Measurements from ENCODE around the gene ATAD3C. TPM values are rescaled to one million over a fixed set of nuclear protein-coding genes. Genes with fewer than 3 reads are reported as not detected.

Gene ATAD3C
- total RNA-seq, 2 donors from 2014 or later = 0.55 TPM

GRCh38 chr1:1425753-1426495 lies 23.6 kb upstream of the ATAD3C start:
- no peak overlapping the region for H3K27ac ChIP-seq (ENCODE audit: low read depth, low read length)

GRCh38 chr1:1426496-1427105 lies 22.9 kb upstream of the ATAD3C start:
- H3K4me1 Mint-ChIP-seq = peaks cover 18% of the 10 kb centered on the region
- peaks cover 3% of the 10 kb centered on the region for H3K27me3 Mint-ChIP-seq (ENCODE audit: insufficient read depth)
- H3K4me3 ChIP-seq (ENCODE audit: low read length) = no peak overlapping the region
- no peaks in the 10 kb centered on the region for H3K36me3 Mint-ChIP-seq (ENCODE audit: low read depth)
- no peaks in the 10 kb centered on the region for H3K36me3 ChIP-seq (ENCODE audit: control insufficient read depth, insufficient read depth, low read length)
- H3K9me3 ChIP-seq (ENCODE audit: control insufficient read depth, low read length) = no peaks in the 10 kb centered on the region
- TF ChIP-seq CTCF (conservative IDR thresholded peaks at IDR 0.05) = no peak
- DNase-seq = peak; percentile 59
- WGBS, 2 experiments (ENCODE audit: insufficient coverage in 1 of 2, insufficient read length in 1 of 2) = 56 to 81% methylated on average over 5 to 17 of the region's 19 CpGs
- peaks cover 3% of the 10 kb centered on the region for H3K9me3 Mint-ChIP-seq
- H3K27ac ChIP-seq (ENCODE audit: low read depth, low read length) = no peak overlapping the region
- H3K27me3 ChIP-seq (ENCODE audit: control insufficient read depth, insufficient read depth, low read length, poor library complexity, severe bottlenecking) = no peaks in the 10 kb centered on the region
- no peak overlapping the region for H3K4me3 Mint-ChIP-seq
- no peak overlapping the region for H3K27ac Mint-ChIP-seq
- no peak overlapping the region for H3K9ac ChIP-seq (ENCODE audit: extremely low read depth, low read length, poor library complexity, severe bottlenecking)
- H3K4me1 ChIP-seq (ENCODE audit: control insufficient read depth, insufficient read depth, low read length) = peaks cover 9% of the 10 kb centered on the region

More at GRCh38 chr1:1425753-1426495, 23.6 kb upstream of the ATAD3C start:
- no peaks in the 10 kb centered on the region for H3K36me3 Mint-ChIP-seq (ENCODE audit: low read depth)
- H3K9me3 Mint-ChIP-seq = peaks cover 3% of the 10 kb centered on the region
- H3K4me1 ChIP-seq (ENCODE audit: control insufficient read depth, insufficient read depth, low read length) = peaks cover 15% of the 10 kb centered on the region
- peaks cover 5% of the 10 kb centered on the region for H3K27me3 Mint-ChIP-seq (ENCODE audit: insufficient read depth)
- H3K4me3 Mint-ChIP-seq = no peak overlapping the region
- no peak overlapping the region for H3K27ac Mint-ChIP-seq
- 65 to 75% methylated on average over 15 to 33 of the region's 33 CpGs for WGBS, 2 experiments (ENCODE audit: insufficient coverage in 1 of 2, insufficient read length in 1 of 2)
- H3K27me3 ChIP-seq (ENCODE audit: control insufficient read depth, insufficient read depth, low read length, poor library complexity, severe bottlenecking) = no peaks in the 10 kb centered on the region
- no peaks in the 10 kb centered on the region for H3K36me3 ChIP-seq (ENCODE audit: control insufficient read depth, insufficient read depth, low read length)
- no peak overlapping the region for H3K4me3 ChIP-seq (ENCODE audit: low read length)
- peaks cover 20% of the 10 kb centered on the region for H3K4me1 Mint-ChIP-seq
- H3K9ac ChIP-seq (ENCODE audit: extremely low read depth, low read length, poor library complexity, severe bottlenecking) = no peak overlapping the region
- no peaks in the 10 kb centered on the region for H3K9me3 ChIP-seq (ENCODE audit: control insufficient read depth, low read length)
- TF ChIP-seq CTCF (conservative IDR thresholded peaks at IDR 0.05) = no peak
- peak; percentile 81 for DNase-seq

DNA sequence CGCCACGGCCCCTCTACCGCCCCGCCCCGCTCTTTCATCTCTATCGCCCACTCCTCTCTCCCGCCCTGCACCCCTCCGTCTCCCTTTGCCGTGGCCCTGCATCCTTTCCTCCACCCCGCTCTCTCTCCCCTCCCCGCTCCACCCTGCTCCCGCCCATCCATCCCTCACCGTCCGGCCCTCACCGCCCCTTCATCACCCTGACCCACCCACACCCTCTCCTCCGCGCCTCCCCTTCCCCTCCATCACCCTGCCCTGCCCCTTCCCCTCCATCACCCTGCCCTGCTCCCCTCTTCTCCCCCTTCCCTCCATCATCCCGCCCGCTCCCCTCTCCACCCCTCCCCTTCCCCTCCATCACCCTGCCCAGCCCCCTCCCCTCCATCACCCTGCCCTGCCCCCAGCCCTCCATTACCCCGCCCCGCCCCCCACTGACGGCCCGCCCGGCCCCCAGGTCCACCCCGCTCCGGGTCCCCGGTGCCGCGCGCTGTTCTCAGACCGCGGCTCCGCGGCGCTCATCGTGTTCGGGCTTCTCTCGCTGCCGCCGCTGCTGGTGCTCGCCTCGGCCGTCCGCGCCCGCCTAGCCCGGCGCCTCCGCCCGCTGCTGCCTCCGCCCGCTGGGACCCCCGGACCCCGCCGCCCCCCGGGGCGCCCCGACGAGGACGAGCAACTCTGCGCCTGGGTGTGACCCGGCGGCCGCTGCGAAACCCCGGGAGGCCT lies 22.2 kb upstream of the ATAD3C start:
- H3K4me3 ChIP-seq (ENCODE audit: low read length) = no peak overlapping the region
- no peak overlapping the region for H3K27ac Mint-ChIP-seq
- H3K27me3 ChIP-seq (ENCODE audit: control insufficient read depth, insufficient read depth, low read length, poor library complexity, severe bottlenecking) = no peaks in the 10 kb centered on the region
- H3K36me3 ChIP-seq (ENCODE audit: control insufficient read depth, insufficient read depth, low read length) = no peaks in the 10 kb centered on the region
- peak; percentile 83 for DNase-seq
- H3K9me3 ChIP-seq (ENCODE audit: control insufficient read depth, low read length) = no peaks in the 10 kb centered on the region
- H3K27me3 Mint-ChIP-seq (ENCODE audit: insufficient read depth) = peaks cover 3% of the 10 kb centered on the region
- H3K4me1 Mint-ChIP-seq = peaks cover 16% of the 10 kb centered on the region
- H3K9me3 Mint-ChIP-seq = peaks cover 3% of the 10 kb centered on the region
- no peak overlapping the region for H3K4me3 Mint-ChIP-seq
- no peak for TF ChIP-seq CTCF (conservative IDR thresholded peaks at IDR 0.05)
- H3K9ac ChIP-seq (ENCODE audit: extremely low read depth, low read length, poor library complexity, severe bottlenecking) = no peak overlapping the region
- peaks cover 8% of the 10 kb centered on the region for H3K4me1 ChIP-seq (ENCODE audit: control insufficient read depth, insufficient read depth, low read length)
- no peaks in the 10 kb centered on the region for H3K36me3 Mint-ChIP-seq (ENCODE audit: low read depth)
- no peak overlapping the region for H3K27ac ChIP-seq (ENCODE audit: low read depth, low read length)
- WGBS, 2 experiments (ENCODE audit: insufficient coverage in 1 of 2, insufficient read length in 1 of 2) = 17 to 27% methylated on average over 14 to 62 of the region's 66 CpGs

All from endodermal cell (in vitro differentiated cells).